HG03565 (cell line): ENCODE measurements around the gene YBX1.

Experiments used
- ATAC-seq: cut with Tn5 transposase; IDR thresholded peaks from one replicate; pipeline ENCODE4 v1.9.1; 2021; ENCODE audit warnings: mild to moderate bottlenecking, moderate library complexity; ENCODE audit not compliant: unreplicated experiment

YBX1 gene

DNA sequence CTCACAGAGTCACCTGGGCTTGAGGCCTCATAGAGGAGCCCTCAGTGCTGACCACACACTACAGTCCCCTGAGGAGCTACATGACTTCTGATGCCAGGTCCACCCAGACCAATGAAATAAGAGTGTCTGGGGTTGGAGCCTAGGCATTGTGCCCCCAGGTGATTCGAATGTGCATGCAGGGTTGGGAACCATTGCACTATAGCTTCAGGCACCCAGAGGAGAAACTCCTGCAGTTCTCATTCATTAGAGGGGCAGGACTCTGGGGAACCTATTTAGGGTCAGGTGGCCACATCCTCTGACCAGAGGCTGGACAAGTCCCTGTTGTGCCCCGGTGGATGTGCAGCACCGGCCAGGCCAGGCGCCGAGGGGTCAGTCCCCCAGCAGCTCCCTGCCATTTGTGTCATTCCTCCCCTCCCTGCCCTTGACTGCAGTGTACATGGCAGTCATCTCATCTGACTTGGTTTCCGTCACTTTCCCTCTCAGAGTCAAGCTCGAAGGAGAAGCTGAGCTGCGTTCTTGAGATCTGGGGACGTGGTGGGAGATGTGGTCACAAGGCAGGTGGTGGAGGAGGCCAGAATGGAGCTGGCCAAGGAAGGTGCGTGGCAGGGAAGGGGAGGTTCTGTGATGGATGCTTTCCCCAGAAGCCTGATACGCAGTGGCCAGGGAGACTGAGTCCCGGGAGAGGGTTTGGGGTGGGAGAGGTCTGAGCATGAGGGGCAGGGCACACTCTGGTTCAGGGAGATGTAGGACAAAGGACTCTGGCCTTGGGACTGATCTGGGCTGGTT is 51.4 kb downstream of the YBX1 start:
- no peak for ATAC-seq

DNA sequence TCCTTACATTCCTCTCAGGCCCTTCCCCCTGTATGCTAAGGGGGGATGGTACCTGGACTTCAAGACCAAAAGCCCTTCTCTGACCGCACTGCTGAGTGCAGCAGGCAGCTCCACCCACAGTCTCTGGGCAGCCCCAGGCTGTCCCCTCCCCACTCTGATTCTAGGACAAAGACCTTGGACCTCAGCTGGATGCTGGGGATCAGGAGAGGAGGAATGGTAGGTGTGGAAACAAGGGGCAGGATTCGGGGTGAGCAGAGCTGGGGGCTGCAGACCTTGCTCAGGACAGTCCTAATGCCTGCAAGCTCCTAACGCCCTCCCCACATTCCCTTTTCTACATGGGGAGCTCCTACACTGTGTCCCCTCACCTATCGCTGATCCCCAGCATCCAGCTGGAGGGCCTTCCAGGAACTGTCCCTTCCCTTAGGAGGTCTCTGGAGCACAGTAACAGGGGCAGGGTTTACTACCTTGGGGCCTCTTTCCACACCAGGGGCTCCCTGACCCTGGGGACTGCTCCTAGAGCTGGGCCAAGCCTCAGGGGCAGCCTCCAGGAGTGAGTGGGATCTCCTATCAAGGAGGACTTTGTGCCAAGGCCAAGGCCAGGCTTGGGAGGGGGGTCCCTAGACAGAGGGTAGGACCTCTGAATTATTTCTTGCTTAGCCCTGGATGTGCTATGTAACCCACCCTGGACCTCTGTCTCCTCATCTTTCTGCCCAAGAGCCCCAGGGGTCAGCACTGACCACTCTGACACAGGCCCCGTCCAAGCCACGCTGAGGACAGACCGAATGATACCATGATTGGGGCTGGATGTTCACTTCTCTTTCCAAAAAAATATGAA is 52.2 kb downstream of the YBX1 start:
- no peak for ATAC-seq

DNA sequence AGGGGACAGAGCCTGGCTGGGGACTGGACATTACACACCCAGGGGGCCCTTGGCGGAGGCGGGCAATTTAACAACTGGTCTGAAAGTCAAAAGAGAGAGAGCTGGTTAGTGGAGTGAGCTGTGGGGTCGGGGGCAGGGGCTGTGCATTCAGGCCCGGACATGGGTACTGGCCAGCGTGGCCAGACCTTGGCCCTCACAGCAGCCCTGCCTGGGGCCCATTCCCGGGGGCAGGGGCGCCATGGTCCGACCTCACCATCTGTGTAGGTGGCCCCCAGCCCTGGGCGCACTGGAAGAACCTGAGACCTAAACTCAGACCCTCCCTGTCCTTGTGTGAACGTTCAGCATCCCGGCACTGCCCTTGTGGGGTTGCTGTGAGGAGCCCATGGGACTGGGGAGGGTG is 52.8 kb downstream of the YBX1 start:
- ATAC-seq: no peak

DNA sequence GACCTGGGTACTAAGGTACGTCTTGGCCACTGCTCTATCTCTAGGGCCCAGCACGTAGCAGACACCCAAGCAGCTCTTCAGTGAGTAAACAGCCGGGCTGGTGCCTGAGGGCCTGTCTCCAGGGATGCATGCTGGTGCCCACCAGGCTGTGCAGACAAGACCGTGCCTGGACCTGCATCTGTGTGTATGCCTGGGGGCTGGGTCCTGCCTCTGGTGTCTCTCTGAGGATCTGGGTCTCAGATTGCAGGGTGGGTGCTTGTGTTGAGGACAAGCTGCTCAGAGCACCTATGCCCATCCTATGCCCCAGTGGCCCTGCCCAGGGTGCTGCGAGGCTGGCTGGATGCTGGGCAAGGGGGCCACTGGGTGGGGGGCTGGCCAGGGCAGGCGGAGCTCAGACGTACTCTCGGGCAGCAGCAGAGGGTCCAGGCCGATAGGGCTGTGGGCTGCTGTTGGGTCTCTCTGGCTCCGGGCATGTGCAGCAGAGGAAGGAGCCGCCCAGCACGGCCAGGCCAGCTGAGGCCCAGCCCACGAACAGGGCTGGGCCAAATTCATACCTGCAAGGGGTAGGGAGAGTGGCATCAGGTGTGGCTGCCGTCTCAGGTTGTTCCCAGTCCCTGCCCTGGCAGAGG is 53.4 kb downstream of the YBX1 start:
- ATAC-seq: no peak

DNA sequence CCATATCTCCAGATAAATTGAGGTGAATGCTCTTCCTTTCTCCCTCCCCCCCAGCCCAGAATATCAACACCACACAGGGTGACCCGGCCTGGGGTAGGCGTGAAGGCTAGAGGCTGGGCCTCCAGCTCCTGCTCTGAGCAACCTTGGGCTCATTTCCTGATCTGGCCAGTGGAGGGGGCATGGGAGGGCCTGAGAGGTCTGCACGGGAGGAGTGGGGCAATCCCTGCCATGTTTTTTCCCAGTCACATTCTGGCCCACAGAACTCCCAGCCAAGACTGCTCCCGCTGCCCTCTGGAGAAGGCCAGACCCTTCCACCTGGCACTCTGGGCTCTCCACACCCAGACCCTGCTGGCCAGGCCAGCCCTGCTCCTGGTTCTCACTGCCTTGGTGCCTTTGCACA is 53.9 kb downstream of the YBX1 start:
- ATAC-seq: no peak

DNA sequence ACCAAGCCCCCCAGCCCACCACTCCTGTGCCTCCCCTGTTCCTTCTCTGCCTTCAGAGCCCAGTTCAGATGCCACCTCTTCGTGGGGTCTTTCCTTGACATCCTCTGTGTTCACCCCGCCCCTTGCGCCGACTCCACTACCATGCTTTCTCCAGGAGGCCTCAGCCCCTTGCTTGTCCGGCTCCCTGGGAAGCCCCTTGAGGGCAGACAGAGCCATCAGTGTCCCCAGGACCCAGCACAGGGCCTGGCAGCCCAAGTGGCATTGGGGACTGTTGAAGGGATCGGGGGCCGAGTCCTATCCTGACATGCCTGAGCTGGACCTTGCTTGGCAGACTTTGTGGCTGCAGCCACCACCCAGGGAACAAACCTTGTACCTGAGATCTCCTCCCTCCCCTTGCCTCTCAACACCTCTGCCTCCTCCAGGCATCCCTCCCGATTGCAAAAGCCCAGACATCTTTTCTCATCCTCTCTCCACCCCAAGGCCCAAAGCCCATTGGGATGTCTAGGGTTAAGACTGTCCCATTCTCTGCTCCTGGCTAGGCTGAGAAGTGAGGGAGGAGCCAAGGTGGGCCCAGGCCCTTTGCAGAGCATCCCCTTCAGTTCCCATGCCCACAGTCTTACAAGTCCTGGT is 54.5 kb downstream of the YBX1 start:
- ATAC-seq: no peak

DNA sequence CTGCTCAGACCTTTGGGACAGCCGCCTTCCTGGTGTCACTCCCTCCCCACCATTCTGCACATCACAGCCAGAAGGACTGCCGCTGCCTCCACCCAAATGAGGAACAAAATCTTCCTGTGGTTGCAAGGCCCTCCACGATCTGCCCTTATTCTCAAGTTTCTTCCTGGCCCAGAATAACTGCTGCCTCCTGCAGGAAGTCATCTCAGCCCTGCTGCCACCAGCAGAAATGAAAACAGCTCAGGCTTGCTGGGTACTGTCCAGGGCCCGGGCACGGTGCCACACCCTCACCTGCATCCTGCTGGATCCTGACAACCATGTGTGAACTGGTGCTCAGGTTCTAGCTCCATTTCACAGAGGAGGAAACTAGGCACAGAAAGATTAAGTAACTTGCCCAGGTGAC is 55.0 kb downstream of the YBX1 start:
- ATAC-seq: no peak

DNA sequence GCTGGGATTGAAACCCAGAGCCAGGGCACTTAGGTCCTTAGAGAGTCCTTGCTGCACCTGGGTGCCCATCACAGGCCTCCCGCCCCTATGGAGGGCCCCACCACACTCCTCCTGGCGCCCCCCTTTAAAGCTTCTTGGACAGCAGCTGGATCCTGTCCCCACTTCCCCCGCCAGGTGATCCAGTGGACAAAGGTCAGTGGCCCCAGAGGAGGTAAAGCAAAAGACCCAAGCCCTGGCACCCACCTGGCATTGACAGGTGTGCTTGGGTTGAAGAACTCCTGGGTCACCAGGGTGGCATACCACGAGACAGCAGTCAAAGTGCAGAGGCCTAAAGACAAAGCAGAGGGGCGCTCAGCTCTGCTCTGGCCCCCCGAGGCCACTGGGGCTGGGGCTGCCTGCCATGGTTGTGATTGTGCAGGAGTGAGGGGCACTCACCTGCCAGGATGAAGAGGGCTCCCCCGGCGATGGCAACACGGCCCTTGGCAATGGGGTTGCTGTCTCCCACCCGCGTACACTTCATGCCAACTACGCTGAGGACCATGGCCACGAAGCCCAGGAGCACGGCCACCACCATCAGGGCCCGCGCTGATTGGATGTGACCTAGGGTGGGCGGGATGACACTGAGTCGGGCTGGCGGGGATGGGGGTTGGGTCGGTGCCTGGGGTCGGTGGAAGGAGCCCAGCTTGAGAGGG is 55.9 kb downstream of the YBX1 start:
- no peak for ATAC-seq

DNA sequence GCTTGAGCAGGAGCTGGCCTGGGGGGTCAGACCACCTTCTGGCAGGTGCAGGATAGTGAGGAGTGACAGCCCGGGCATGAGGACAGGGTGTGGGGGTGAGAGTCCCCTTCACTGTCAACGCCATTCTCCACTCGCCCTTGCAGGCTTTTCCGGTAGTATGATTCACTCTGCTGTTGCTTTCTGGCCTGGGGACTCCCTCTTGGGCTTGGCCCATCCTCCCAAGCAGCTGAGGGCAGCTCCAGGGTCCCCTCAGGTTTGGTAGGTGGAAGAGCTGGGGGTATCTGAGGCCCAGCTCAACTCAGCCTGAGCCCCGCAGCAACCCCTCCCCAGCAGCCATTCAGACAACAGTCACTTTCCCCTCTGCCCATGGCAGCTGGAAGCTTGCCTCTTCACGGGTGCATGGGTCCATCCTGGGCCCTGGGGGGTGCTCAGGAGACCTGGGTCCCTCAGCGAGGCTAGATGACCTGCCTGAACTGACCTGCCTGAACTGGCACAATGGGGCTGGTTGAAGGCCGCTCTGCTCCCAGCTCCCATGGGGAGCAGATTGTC is 56.5 kb downstream of the YBX1 start:
- no peak for ATAC-seq

DNA sequence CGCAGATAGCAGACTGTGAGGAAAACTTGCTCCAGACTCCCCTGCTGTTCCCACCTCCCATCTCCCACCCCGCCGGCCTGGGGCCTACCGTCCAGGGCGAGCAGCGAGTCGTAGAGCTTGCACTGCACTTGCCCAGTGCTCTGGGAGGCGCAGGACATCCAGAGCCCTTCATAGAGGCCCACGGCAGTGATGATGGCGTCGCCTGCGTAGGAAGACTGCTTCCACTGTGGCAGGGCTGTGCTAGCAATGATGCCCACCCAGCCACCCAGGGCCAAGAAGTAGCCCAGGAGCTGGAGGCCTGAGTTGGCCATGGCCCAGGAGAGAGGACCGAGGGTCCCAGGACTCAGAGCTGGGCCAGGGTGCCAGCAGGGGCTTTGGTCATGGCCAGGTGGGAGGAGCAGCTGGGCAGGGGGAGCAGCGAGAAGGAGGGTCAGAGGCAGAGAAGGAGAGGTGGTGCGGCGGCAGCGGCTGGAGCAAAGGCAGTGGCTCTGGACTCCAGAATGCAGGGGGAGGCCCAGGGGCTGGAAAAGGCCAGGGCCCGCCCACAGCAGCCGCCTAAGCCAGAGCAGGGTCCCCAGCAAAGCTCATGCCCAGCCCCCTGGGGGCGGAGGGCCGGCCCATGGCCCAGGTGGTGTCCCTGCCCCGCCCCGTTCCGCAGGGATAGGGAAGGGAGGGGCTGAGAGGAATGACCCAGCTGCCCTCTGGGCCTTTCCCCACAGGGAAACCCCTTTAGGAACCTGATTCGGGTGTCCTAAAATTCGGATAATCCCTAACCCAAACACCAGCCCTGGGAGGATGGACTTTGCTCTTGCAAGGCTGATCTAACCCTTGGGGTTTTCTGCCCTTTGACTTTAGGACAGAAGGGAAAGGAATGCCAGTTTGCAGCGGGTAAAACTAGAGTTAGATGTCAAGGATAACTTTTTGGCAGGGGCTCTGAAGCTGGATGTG is 57.8 kb downstream of the YBX1 start, which contains the start of gene CLDN19:
Gene CLDN19 (minus strand): TSS at position 484 of the 948 bp plus-strand sequence. CDS start 173 bp downstream, at position 311.
- ATAC-seq: no peak

DNA sequence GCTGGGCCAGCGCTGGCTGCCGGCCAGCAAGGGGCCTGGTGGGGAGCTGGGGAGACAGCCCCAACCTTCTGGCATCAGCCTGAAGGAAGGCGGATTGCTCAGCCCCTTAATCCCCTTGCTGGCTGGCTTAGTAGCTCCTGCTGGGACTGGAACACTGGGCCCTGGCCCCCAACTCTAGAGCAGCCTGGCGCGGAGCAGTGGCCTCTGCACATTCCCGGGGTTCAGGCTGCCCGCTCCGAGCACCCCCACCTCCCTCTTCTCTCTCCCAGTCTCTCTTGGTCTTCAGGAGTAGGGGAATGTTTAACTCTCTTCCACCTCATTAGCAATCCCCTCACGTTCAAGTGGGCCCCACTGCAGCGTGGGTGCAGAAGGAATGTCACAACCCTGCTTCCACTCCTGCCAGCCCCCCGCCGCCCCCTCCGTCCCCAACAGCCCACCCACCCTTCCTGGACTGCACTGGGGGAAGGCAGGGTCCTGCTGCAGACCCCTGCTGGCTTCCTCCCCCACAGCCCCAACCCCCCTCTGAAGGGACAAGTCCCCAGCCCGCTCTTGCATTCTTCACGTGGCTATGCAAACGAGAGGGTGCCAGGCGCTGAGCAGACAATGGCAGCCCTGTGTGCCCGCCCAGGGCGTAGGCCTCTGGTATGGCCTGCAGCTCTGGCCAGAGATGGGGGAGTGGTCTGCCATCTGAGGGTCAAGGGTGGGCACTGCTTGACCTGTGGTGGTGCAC is 58.8 kb downstream of the YBX1 start:
- no peak for ATAC-seq

DNA sequence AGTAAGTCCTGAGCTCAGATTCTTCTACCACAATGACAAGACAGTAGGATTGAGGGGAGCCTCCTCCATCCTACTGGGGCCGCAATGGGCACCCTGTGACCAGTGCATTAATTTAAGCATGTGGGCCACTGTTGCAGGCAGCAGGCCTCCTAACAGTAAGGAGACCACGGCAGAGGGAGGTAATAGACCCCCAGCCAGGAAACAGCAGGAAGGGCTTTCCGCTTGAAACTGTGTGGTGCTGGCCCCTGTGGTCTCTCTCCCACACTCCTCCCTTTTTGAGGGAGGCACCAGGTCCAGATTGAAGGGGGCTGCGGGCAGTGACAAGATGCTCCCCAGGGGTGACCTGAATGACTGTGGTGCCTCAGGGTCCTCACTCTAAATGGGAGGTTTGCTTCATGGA is 59.5 kb downstream of the YBX1 start:
- no peak for ATAC-seq

DNA sequence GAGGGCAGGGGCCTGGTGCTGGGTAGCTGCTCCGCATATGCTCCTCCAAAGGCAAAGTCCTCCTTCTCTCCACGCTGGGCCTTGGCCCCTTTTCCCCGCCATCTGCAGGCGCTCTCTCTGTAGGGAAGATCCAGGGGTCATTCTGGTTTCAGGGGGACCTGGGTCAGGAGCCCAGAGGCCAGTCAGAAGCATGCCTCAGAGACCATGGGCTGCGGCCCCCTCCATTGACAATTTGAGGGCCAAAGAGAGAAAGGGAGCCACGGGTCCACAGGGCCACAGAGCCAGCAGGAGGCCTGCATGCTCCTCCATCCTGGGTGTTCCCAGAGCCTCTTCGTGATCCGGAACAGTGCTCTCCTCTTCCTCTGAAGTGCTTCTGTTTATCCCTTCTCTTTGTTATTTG is 59.9 kb downstream of the YBX1 start:
- ATAC-seq: no peak

DNA sequence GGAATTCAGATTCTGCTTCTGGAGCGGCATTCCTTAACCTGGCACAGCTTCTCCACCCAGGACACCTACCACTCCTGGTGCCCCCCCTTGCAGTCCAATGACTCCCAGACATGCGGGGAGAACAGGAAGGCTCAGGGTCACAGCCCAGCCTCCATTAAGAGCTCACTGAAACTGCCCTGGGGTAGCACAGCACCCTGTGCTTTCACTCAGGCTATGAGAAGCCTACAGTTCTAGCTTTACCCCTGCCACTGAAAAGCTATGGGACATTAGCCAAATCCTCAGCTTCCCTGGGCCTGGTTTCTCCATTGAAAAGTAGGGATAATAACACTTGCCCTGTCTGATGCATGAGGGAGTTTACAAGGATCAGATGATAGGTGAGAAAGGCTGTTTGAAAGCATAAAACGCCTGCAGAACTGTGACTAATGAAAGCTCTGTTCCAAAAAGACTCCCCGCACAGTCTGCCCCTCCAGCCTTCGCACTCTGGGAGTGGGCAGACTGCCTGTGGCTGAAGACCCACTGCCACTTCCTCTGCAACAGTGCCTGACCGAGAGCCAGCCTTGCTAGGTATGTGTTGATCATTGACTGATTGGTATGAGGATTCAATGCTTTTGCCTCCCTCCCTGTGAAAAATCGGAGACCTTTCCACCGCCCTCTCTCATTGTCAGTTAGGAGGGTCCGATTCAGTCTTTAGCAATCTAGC is 60.5 kb downstream of the YBX1 start:
- ATAC-seq: no peak

DNA sequence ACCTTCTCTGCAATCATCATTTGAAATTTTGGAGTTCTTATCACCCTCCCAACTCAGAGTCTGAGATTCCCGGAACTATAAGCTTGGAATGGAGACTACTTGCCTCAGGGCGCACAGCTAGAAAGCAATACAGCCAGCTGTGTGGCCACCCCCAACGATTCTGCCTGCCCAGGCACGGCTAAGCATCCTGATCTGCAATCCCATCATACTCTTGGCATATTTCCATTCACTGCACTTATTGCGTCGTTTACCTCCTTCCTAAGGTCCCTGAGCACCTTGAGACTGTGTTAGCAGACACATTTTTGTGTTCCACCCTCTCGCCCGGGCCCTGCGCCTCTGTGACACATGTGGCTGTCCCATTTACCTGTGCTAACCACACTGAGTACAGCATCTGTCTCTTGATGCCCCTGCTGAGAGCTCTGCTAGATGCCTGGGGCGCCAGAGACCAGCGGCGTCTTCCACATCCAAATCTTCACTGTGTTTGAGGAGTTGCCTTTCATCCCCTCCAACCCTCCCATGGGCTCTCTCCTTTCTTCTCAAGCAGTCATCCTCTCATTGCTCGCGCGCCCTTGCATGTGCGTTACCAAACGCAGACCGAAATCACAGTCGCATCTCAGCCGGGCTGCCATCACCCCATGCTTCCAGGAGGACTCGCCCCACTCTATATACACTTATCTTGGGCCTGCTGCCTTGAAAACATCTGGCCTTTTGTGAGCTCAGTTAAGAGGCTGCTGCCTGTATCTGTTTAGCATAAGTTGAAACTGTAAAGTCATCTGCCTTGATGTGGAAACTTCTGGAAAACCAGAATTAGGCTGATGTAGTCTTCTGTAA is 61.3 kb downstream of the YBX1 start:
- no peak for ATAC-seq

DNA sequence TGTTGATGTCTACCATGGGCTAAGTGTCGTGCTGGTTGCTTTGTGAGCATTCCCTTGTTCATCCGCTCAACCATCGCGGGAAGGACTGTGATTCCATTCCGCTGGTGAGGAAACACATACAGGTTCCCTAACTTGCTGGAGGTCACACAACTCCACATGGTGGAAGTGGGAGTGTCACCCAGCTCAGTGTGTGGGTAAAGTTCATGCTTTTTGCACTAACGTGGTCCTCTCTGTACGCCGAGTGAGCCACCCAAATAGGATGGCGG is 61.9 kb downstream of the YBX1 start:
- no peak for ATAC-seq

DNA sequence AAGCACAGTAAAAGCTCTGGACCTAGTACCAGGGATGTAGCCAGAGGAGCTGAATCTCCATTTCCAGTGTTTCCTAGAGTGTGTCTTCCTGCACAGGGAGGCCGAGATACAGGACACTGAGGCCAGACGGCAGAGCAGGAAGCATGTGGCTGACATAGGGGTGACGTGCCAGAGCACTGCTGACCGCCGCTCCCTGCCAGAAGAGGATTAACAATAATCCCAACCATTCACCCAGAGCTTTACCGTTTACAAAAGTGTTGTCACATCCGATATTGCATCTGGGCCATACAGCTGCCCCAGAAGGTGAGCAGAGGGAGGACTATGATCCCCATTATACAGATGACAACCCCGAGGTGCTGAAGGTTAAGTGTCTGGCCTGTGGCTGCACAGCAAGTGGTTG is 63.6 kb downstream of the YBX1 start:
- ATAC-seq: no peak
